Left ventricle myocardium inferior (tissue), 1 donor: ENCODE data around the gene BPIFB2. TPM values are rescaled to one million over a fixed set of nuclear protein-coding genes. Genes with fewer than 3 reads are reported as not detected.

Experiments
- DNase-seq: peaks from one replicate; pipeline ENCODE4 v3.0.0-alpha.2; 2020
- H3K27ac ChIP-seq: fragments of 200-600 bp; replicated peaks from 2 replicates; pipeline ENCODE4 v1.8.0; 2021
- H3K27me3 ChIP-seq: fragments of 200-600 bp; 2 replicates; pipeline ENCODE4 v1.8.0; 2021; ENCODE audit warnings: low read depth
- H3K36me3 ChIP-seq: fragments of 200-600 bp; 2 replicates; pipeline ENCODE4 v1.8.0; 2021
- H3K4me1 ChIP-seq: fragments of 200-600 bp; 2 replicates; pipeline ENCODE4 v1.8.0; 2021
- H3K4me3 ChIP-seq: fragments of 200-600 bp; 2 replicates; pipeline ENCODE4 v1.8.0; 2021; ENCODE audit warnings: mild to moderate bottlenecking, moderate library complexity
- H3K9me3 ChIP-seq: fragments of 200-600 bp; replicated peaks from 2 replicates; pipeline ENCODE4 v1.8.0; 2021
- intact Hi-C: fragments of 100-400 bp; cut with micrococcal nuclease; formaldehyde crosslinking; loops from one replicate; pipeline ENCODE4 v1.11.0; 2022
- total RNA-seq: library from RNA; stranded (reverse); fragmentation: NEBNext Ultra II Directional; extraction: Animal tissue kit (Norgen Biotek cat#: 25700); gene quantifications from one replicate; pipeline ENCODE4 v1.2.1, GENCODE V29; 2021
- TF ChIP-seq, protein P1 (sequence below): fragments of 200-600 bp; IDR thresholded peaks from 2 replicates; pipeline ENCODE4 v1.8.0; 2021; ENCODE audit warnings: antibody characterized with exemption, mild to moderate bottlenecking, borderline replicate concordance
- donor health status: DM: no; HTN: yes; CAD: no; lungs with severe emphysema.

Gene BPIFB2
- total RNA-seq, 1 donor from 2014 or later, result not detected

DNA sequence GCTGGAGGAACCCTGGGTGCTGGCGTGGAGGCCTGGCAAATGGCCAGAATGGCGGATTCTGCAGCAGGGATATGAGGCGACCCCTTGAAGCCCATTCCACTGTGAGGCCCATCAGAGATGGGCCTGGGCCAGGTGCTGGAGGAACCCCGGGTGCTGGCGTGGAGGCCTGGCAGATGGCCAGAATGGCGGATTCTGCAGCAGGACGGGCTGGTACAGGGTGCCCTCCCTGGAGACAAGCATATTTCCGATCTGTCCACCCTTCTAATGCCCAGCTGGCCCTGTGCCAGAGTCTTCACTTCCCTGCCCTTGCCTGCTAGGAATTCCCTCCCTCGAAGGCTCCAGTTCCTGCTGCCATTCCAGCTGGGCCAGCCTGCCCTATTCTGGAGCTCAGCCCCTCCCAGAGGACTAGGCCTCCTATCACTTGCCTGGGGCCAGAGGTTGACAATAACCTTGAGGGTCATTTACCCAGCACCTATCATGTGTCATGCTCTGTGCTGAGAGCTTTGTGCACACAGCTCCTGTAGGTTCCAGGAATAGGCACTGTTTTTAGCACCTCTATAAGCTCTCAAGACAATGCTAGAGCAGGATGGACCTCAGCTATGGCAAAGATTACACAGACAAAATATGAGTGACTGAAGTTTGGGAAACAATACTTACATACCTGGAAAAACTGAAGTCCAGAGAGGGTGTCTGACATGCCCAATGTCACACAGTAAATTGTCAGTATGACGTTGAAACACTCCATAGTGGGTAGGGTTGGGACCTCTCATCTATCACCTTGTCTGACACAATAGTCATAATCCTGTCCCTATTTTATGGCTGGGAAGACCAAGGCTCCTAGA lies 24.7 kb upstream of the BPIFB2 start:
- peaks cover under 1% of the 10 kb centered on the region for H3K27me3 ChIP-seq
- H3K27ac ChIP-seq, result peak overlapping the region; percentile 87
- no peak overlapping the region for H3K4me3 ChIP-seq
- intact Hi-C loops, result no loop called here
- H3K4me1 ChIP-seq, result peaks cover 16% of the 10 kb centered on the region
- no peaks in the 10 kb centered on the region for H3K9me3 ChIP-seq
- TF ChIP-seq, protein P1, sequence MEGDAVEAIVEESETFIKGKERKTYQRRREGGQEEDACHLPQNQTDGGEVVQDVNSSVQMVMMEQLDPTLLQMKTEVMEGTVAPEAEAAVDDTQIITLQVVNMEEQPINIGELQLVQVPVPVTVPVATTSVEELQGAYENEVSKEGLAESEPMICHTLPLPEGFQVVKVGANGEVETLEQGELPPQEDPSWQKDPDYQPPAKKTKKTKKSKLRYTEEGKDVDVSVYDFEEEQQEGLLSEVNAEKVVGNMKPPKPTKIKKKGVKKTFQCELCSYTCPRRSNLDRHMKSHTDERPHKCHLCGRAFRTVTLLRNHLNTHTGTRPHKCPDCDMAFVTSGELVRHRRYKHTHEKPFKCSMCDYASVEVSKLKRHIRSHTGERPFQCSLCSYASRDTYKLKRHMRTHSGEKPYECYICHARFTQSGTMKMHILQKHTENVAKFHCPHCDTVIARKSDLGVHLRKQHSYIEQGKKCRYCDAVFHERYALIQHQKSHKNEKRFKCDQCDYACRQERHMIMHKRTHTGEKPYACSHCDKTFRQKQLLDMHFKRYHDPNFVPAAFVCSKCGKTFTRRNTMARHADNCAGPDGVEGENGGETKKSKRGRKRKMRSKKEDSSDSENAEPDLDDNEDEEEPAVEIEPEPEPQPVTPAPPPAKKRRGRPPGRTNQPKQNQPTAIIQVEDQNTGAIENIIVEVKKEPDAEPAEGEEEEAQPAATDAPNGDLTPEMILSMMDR, result no peak
- peak; percentile 48 for DNase-seq
- no peaks in the 10 kb centered on the region for H3K36me3 ChIP-seq

DNA sequence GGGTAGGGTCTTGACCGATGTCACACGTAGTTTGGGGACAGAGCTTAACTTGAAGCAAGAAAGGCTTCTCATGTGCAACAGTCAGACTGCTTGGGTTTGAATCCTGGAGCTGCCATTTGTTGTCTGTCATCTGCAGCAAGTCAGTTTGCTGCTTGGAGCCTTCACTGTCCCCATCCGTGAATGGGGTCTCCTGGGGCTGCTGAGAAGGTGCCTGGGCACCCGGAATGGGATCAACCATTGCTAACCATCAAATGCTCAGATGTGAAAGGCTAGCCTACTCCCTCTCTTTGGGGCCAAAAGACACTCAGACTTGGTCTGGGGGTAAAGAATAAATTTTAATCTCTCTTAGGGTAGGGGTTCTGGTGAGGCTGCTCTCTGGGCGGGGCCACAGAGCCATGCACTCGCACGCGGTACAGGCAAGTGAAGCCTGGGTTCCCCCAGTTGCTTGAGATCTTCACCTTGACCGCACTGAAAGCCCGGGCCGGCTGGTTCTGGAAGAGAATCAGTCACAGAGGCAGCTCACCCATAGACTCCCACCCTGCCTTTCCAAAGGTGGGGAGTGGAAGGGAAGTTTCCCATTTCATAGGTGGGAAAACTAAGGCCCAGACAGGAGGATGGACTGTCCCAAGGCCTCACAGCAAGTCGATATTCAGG lies 23.9 kb upstream of the BPIFB2 start:
- H3K27ac ChIP-seq, result peak overlapping the region; percentile 87
- intact Hi-C loops, result no loop called here

DNA sequence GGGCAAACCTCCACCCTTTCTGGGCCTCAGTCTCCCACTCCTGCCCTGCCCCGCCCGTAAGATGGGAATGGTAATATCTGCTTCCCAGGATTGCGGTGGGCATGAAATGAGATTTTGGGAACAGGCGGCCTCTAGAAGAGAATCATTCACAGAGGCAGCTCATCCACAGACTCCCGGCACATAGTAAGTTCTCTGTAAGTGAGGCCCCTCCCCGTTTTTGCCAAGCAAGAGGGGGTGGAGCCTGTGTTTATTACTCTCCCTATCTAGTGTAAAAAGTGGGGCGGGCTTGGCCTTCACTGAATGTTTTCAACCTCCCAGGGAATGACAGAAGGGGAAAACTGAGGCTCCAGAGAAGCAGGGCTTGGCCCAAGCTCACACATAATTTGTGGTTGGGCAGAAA lies 23.3 kb upstream of the BPIFB2 start:
- intact Hi-C loops, result no loop called here
- Histone ChIP-seq H3K27ac (peak overlapping the region; percentile 87), H3K4me1 (peaks cover 16% of the 10 kb centered on the region), H3K36me3 (no peaks in the 10 kb centered on the region), H3K4me3 (no peak overlapping the region), H3K27me3 (peaks cover 5% of the 10 kb centered on the region), H3K9me3 (no peaks in the 10 kb centered on the region)
- TF ChIP-seq, protein P1, result no peak
- no peak for DNase-seq

More for the DNA sequence above, 23.9 kb upstream of the BPIFB2 start:
- Histone ChIP-seq H3K4me1 (peaks cover 16% of the 10 kb centered on the region), H3K4me3 (no peak overlapping the region), H3K36me3 (no peaks in the 10 kb centered on the region), H3K27me3 (peaks cover 5% of the 10 kb centered on the region), H3K9me3 (no peaks in the 10 kb centered on the region)
- no peak for DNase-seq
- TF ChIP-seq, protein P1, result no peak

DNA sequence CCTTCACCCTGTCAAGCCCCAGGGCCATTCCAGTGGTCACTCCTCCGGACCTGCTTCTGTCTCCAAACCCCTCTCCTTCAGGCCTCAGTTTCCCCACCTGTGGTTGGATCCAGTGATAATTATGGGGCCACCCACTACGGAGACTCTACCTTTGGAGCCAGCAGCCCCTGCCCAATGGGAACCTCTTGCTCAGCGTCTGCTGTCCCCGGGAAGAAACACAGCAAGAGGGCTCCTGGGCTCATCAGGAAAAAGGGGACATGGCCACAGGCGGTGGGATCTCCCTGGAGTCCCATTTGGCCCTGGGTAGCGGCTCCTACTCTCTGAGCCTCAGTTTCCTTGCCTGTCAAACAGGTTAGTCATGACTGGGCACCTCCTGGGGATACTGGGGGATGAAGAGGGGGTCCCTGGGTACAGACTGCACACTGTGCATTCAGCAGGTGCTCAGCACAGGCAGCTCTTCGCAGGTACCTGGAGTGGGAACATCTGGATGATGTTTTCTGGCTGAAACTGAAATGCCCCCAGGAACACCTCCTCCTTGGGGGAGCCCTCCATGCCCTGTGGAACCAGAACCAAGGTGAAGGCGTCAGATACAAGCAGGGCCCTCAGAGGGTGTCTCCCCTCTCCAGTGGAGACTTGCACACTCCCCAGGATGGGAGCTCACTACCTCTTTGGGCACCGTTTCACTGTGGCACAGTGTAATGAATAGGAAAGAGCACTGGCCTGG lies 22.7 kb upstream of the BPIFB2 start:
- TF ChIP-seq, protein P1, result no peak
- Histone ChIP-seq H3K4me3 (no peak overlapping the region), H3K27me3 (peaks cover 5% of the 10 kb centered on the region), H3K9me3 (no peaks in the 10 kb centered on the region), H3K36me3 (no peaks in the 10 kb centered on the region), H3K4me1 (peaks cover 16% of the 10 kb centered on the region), H3K27ac (no peak overlapping the region)
- intact Hi-C loops, result no loop called here
- no peak for DNase-seq

DNA sequence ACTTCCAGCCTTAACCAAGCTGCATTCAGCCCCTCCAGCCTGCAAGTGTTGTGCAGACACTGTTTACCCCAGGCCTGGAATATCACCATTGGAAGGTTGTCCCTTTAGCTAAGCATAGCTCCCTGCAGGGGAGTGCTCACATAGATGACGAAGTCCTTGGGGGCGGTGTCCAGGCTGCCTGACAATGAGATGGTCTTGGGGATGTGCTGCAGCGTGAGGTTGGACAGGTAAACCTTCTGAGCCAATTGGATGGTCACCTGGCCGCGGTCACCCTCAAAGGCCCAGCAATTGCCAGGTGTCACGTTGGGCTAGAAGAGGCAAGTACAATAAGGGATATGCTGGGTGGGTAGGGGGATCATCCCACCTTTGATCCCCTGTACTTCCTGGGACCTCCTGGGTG lies 21.9 kb upstream of the BPIFB2 start:
- peaks cover 5% of the 10 kb centered on the region for H3K27me3 ChIP-seq
- intact Hi-C loops, result no loop called here
- TF ChIP-seq, protein P1, result no peak
- no peak for DNase-seq
- H3K4me1 ChIP-seq, result peaks cover 16% of the 10 kb centered on the region
- H3K9me3 ChIP-seq, result no peaks in the 10 kb centered on the region
- H3K27ac ChIP-seq, result no peak overlapping the region
- no peak overlapping the region for H3K4me3 ChIP-seq
- H3K36me3 ChIP-seq, result no peaks in the 10 kb centered on the region
